Astrocyte of the hippocampus (primary cell): ENCODE results near the gene UTRN.

Experiments
- DNase-seq: peaks from one replicate; pipeline ENCODE4 v3.0.0; 2011; ENCODE audit warnings: low read depth, low spot score

Gene UTRN

DNA sequence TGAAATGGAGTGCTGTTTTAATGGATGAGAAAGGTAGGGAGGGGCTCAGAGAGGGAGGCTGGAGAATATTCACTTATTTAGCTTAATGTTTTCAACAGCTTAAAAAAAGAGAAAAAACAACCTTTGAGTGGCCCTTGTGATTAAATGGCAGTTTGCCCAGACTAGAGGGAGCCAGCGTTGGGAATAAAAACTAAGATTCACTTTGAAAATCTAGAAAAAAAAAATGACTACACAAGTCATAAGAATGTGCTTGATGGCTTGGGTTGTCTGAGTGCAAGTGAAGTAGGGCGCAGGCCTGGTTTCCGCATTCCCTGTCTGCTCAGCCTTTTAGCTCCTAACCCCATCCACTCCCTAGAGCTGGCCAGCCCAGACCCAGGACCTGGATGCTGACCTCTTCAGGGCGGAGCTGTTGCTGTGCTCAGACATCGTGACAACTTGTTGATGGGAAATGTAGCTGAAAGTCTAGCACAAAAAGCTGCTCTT, 28.9 kb downstream of the UTRN start:
- peak; percentile 78 for DNase-seq

- no peak for DNase-seq
Observed at GRCh38 chr6:144314562-144314961, 29.4 kb downstream of the UTRN start.

DNA sequence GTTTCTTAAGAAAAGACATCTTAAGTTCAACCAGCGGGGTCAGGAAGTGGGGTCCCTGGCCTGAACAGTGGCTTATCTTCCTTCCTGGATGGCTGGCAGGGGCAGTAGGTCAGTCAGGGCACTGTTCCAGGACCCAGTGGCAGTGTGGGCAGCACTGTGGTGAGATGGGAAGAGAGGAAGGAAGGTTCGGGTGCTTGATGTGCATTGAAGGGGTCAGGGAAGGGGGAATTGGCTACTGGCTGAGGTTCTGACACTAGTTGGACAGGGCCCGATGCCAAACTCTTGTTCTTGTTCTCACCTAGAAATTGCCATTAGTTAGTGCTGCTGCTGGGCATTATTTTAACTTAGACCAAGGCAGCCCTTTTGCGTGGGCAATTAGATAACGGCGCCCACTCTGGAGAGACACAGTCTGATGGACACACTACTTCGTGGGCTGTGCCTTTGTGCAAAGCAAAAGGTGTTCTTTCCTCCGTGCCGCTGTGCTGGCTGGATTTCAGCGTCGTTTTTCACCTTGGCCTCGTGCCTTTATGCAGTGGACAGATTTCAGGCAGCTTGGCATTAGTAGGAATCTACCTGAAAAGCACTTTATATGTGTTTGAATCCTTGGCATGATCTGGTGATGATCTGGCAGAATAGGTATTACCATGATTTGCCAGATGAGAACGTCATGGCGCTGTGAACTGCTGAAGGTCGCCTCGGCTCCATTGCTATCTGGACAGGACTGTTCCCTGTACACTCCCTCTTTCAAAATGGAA, 30.3 kb downstream of the UTRN start:
- DNase-seq: no peak

- no peak for DNase-seq
Observed at GRCh38 chr6:144315981-144316861, 31.1 kb downstream of the UTRN start.

GRCh38 chr6:144316862-144317195, 31.7 kb downstream of the UTRN start:
- DNase-seq: no peak

DNA sequence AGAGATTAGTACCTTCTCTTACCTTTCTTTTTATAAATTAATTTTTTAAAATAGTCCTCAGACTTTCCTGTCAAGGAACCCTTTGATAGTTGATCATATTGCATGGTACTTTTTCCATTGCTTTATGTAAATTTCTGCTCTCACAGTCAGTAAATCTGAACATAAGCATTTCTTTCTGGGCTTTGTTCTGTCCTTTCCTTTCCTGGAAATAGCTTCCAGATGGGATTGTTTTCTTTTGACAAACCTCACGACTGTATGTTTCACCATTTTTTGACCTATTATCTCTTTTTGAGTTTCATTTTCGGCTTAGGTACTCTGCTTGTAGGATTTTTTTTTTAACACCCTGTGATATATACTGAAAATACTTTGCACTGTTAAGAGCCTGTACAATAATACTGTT, 32.6 kb downstream of the UTRN start:
- DNase-seq: no peak

DNA sequence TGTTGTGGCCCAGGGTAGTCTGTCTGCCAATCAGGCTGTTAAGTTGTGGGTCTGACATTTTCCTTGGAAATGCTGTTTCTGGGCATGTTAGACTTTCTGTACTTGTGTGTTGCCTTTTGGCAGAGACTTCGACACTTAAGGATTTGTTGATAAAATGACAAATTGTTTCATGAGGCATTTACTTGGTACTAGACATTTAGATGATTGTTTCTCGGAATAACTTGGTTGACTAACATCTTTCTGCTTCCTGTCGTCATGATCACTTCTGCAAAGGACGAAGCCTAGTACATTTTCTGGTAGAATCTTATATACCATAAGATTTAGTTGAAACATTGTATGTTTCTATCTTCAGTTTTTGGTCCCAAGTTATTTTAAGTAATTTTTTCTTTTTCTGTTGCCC, 34.1 kb downstream of the UTRN start:
- no peak for DNase-seq

DNA sequence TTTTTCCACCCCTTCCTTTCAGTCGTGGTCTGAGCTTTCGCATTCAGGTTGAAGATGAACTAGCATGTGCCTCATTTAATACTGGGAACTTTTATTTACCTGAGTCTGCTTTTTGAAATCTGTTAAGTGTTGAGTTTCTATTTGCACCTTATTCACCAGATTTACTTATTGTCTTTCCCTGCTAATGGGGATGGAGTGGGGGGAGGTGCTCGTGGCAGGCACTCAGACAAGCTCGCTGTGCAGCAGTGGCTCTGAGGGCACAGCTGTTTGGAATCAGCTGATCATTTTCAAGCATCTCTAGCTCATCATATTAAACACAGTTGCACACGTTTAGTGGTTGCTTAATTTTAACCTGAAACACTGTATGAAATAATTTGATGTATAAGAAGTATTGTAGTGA, 35.6 kb downstream of the UTRN start:
- DNase-seq: no peak

GRCh38 chr6:144321839-144322591, 36.9 kb downstream of the UTRN start:
- DNase-seq: no peak

DNA sequence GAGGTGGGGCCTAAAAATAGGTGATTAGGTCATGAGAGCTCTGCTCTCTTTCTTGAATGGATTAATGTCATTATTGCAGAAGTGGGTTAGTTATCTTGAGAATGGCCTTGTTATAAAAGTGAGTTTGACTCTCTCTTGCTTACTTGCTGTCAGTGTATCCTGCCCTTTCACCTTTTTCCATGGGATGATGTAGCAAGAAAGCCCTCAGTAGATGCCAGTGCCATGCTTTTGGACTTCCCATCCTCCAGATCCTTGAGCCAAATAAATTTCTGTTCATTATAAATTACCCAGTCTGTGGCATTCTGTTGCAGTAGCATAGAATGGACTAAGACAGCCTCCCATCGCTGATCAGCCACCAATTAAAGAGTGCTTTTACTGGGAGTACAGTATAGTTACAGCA, 40.1 kb downstream of the UTRN start:
- DNase-seq: no peak

DNA sequence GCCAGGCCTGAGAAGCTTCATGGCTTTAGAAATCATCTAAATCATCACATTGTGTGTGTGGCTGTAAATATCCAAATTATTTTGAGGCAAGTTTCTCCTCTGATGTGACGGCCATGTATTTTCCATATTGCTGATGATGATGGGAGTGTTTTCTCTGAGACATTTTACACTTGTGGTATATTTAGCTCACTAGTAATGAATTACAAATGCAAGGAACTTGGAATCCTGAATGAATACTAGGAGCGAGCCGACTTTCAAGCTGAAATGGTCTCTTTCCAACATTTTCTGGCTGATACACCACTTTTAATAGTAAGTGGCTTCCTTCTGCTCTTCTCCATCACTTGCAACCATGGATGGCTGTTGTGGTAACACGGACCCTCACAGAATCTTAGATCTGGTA, 41.3 kb downstream of the UTRN start:
- no peak for DNase-seq

DNA sequence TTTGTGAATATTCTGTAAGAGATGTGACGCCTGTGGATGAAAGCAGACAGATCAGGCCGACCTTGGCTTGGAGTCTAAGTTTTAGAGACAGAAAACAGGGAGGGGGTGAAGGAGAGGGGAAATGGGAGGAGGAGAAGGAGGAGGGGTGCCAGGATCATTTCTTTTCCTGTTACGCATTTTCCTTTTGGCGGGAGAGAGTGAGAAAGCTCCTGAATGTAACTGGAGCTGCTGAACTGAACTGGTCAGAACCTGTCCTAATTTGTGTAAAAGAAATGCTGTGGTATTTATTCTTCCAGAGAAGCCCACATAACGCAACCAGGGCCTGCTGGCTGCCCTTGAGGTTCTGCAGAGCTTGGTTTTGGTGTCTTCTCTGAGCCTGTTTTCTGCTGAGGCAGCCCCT, 41.9 kb downstream of the UTRN start:
- DNase-seq: no peak

- DNase-seq: no peak
Observed at GRCh38 chr6:144330017-144330987, 45.2 kb downstream of the UTRN start.

GRCh38 chr6:144331491-144331969, 46.4 kb downstream of the UTRN start:
- DNase-seq: peak; percentile 78

DNA sequence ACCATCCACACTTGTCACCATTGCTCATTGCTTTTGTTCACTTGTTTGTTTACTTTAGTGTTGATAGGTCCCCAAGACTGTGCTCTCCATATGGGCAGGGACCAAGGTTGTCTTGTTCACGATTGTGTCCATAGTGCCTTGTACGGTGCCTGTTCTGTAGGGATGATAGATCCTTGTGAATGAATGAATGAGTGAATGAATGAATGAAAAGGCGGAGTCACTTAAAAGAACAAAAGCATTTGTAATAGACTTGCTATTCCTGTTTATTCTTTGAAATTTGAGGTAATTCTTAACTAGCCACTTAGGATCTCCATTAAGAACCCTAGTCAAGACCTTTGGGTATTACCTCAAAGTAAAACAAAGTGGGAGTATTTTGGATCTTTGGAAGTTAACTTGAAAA, 47.0 kb downstream of the UTRN start:
- DNase-seq: no peak

GRCh38 chr6:144334150-144334708, 49.1 kb downstream of the UTRN start:
- DNase-seq: no peak
